HTR-8/SVneo (cell line): Measurements from ENCODE around the gene CEP85.
"Not testable (repeated sequence)": the region's sequence is repeated elsewhere in the genome, so short reads cannot be mapped to it uniquely, and the experiment has no call there.

Experiments used
- DNase-seq: peaks from one replicate; pipeline ENCODE4 v3.0.0; 2011; ENCODE audit warnings: low spot score, mixed read lengths; ENCODE audit not compliant: insufficient read length
- FAIRE-seq: peaks from 2 replicates; lab custom pipeline; 2011; peaks lifted over from hg19 to GRCh38; lab: Jason Lieb, UNC

Gene CEP85

DNA sequence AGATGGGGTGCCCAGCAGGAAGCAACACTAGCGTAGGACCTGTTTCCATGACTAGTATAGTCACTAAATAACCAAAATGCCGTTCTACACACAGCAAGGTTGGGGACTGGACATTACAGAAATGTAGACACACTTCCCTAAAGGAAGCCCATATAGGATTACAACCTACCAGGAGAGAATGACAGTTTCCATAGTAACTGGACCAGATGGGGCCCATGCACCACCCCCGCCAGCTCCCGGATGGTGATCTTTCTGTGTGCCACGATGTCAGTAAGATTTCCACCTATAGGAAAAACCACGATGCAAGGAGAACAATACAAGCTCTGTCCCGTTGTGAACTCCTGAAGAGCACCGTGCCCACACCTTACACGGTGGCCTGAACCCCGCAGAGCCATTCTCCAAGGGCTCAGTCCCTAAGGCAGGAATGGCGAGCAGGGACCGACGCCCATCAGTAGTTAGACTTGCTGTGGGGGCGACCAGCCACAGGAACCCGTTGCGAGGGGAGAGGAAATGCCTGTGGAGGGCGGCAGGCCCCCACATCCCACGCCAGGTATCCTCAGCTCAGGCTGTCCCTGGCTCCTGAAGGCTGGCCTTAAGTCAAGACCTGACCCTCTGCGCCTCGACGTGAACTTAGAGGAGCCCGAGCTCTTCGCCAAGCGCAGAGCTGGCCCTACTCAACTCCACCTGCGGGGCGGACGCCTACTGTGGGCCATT, 13.6 kb upstream of the CEP85 start:
- DNase-seq (no peak), FAIRE-seq (peak; percentile 60)

- FAIRE-seq, result no peak
- no peak for DNase-seq
Measured at GRCh38 chr1:26221094-26221493, 12.9 kb upstream of the CEP85 start.

GRCh38 chr1:26224606-26225005, 9.4 kb upstream of the CEP85 start:
- no peak for DNase-seq
- FAIRE-seq, result no peak

GRCh38 chr1:26225033-26225831, 8.8 kb upstream of the CEP85 start:
- FAIRE-seq, result no peak

DNA sequence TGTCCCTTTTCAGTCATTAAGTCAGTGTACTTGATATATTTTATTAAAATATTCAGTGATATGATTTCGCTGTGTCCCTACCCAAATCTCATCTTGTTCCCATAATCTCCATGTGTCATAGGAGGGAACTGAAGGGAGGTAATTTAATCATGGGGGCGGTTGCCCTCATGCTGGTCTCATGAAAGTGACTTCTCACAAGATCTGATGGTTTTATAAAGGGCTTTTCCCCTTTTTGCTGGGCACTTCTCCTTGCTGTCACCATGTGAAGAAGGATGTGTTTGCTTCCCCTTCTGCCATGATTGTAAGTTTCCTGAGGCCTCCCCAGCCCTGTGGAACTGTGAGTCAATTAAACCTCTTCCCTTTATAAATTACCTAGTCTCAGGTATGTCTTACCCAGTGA, 3.3 kb upstream of the CEP85 start:
- not testable (repeated sequence) for FAIRE-seq, DNase-seq

More at GRCh38 chr1:26225033-26225831, 8.8 kb upstream of the CEP85 start:
- DNase-seq, result no peak

- FAIRE-seq (no peak), DNase-seq (no peak)
Measured at GRCh38 chr1:26234644-26235370, 807 bp downstream of the CEP85 start.

DNA sequence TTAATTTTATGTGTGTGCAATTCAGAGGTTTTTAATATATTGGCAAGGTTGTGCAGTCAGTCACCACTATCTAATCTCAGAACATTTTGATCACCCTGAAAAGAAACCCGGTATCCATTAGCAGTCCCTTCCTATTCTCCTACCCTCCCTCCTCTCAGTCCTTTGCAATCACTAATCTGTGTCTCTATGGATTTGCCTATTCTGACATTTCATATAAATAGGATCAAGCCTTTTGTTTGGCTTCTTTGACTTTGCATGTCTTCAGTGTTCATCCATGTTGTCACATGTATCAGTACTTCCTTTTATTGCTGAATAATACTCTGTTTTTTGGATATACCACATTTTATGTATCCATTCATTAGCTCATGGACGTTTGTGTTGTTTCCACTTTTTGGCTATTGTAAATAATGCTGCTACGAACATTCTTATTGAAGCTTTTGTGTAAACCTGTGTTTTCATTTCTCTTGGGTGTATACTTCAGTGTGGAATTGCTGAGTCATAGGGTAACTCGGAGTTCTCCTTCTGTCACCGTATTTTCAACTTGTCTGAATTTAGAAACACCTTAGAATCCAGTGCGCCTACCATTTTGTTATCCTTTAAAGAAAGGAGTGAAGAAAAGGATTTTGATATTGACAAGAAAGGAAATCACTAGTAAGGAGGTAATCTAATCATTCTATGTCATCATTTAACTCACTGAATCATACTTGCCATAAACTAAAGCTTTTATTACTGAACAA, 3.4 kb downstream of the CEP85 start:
- no peak for DNase-seq
- FAIRE-seq, result peak; percentile 48

GRCh38 chr1:26239936-26240335, 5.9 kb downstream of the CEP85 start:
- DNase-seq (no peak), FAIRE-seq (no peak)

GRCh38 chr1:26252718-26253117, 18.7 kb downstream of the CEP85 start:
- FAIRE-seq, result no peak
- DNase-seq, result no peak

DNA sequence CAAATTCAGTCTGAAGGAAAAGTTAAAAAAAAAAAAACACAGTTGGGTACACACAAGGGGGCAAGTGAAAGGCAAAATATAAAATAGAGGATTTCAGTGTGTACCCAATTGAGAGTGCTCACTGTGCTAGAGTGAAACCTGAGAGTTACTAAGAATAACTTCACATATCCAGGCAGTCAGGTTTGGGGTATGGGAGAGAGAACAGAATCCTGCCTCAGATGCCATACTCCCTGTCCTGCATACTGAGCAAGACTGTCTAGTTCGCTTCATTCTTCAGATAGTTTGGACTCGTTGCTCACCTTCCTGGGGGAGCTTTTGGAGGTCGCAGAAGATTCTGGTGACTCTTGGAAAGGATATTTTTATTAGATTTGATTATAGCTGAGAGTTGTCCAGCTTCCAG, 20.4 kb downstream of the CEP85 start:
- DNase-seq (no peak), FAIRE-seq (no peak)

DNA sequence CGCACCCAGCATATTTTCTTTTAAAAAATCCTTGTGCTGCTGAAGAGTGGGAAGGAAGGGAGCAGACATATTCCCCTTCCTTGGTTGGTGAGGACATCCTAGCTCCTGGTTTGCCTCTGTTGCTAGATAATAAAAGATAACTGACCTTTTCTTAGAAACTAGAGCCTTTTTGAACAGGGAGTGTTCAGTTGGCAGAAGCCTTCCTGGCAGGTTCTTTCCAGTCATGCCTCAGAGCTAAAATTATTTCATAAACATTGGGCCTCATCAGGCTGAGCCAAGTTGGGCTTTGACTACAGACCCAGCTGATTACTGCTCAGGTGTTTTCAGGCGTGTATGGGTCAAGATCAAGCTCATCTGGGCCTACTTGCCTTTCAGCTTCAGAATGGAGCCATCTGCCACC, 23.2 kb downstream of the CEP85 start:
- no peak for FAIRE-seq
- no peak for DNase-seq

- FAIRE-seq (no peak), DNase-seq (no peak)
Measured at GRCh38 chr1:26259005-26259404, 25.0 kb downstream of the CEP85 start.

GRCh38 chr1:26259578-26259977, 25.6 kb downstream of the CEP85 start:
- FAIRE-seq, result no peak
- DNase-seq, result no peak

- FAIRE-seq (no peak), DNase-seq (no peak)
Measured at GRCh38 chr1:26263212-26263611, 29.2 kb downstream of the CEP85 start.

- FAIRE-seq (no peak), DNase-seq (no peak)
Measured at GRCh38 chr1:26265405-26265804, 31.4 kb downstream of the CEP85 start.

DNA sequence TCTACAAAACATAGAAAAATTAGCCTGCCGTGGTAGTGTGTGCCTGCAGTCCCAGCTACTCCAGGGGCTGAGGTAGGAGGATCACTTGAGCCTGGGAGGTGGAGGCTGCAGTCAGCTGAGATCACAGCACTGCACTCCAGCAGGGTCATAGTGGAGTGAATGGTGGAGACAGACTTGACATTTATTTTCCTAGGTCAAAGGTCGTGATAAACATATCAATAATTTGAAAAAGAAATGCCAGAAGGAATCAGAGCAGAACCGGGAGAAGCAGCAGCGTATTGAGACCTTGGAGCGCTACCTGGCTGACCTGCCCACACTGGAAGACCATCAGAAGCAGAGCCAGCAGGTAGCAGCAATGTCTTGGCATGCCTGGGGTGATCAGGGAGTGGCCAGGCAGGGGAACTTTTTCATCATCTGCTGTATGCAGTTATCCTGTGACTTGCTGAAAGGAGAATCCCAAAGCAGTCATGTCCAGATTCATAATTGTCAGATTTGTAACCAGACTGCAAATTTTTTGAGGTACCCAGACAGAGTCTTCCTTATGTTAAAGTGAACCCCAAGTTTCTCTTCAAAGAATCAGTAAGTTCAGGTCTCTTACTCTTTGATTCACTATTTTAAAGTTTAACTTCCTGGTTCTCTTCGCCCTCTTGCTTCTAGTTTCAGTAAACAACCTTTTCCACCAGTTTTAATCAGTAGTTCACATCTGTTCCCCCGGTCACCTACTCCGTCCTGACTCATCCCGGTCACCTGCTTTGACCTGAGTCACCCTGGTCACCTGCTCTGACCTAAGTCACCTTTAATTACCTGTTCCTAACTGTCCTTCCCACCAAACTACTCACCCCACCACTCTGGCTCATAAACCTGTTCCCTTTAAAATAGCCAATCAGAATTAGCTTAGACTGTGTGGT, 34.5 kb downstream of the CEP85 start:
- FAIRE-seq (no peak), DNase-seq (no peak)

- no peak for DNase-seq
- FAIRE-seq, result no peak
Measured at GRCh38 chr1:26269198-26269550, 35.2 kb downstream of the CEP85 start.

DNA sequence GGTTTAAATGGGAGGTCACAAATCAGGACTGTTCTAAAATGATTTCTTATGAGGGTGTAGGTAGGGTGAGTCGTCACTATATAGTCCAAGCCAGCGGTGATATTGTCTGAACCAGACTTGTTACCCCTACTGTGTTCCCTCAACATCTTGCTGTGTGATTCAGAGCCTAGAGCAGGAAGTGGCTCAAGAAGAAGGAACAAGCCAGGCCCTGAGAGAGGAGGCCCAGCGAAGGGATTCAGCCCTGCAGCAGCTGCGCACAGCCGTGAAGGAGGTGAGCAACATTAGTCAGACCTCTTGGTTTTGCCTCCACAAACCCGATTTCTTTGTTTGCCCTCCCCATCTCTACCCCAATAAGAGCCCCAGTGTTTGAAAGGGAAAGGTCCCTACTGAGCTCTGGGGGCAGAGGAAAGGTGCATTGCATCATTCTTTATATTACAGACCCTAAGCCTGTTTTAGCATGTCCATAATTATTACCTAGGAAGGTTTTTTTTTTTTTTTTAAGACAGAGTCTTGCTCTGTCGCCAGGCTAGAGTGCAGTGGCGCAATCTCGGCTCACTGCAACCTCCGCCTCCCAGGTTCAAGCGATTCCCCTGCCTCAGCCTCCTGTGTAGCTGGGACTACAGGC, 40.9 kb downstream of the CEP85 start:
- DNase-seq (no peak), FAIRE-seq (no peak)
